Fibroblast of lung (primary cell): ENCODE measurements around the gene ISYNA1.

Experiments
- EZH2 ChIP-seq: IDR thresholded peaks from 2 replicates; pipeline ENCODE4 v1.5.1; 2012; ENCODE audit warnings: low read length, control low read depth, mild to moderate bottlenecking; ENCODE audit errors: missing control alignments
- TF ChIP-seq, protein P1 (sequence below), 2 donors: IDR thresholded peaks in 1 of 2; conservative IDR thresholded peaks in 1 of 2; 1 replicate in 1 of 2; 2 replicates in 1 of 2; pipeline ENCODE4 v1.5.1; 2011 to 2012; ENCODE audit warnings: low read length in 2 of 2, control low read depth in 1 of 2, inconsistent platforms in 1 of 2, low read depth in 1 of 2, mild to moderate bottlenecking in 1 of 2

- TF ChIP-seq, protein P1, sequence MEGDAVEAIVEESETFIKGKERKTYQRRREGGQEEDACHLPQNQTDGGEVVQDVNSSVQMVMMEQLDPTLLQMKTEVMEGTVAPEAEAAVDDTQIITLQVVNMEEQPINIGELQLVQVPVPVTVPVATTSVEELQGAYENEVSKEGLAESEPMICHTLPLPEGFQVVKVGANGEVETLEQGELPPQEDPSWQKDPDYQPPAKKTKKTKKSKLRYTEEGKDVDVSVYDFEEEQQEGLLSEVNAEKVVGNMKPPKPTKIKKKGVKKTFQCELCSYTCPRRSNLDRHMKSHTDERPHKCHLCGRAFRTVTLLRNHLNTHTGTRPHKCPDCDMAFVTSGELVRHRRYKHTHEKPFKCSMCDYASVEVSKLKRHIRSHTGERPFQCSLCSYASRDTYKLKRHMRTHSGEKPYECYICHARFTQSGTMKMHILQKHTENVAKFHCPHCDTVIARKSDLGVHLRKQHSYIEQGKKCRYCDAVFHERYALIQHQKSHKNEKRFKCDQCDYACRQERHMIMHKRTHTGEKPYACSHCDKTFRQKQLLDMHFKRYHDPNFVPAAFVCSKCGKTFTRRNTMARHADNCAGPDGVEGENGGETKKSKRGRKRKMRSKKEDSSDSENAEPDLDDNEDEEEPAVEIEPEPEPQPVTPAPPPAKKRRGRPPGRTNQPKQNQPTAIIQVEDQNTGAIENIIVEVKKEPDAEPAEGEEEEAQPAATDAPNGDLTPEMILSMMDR (conservative IDR thresholded peaks at IDR 0.05 in 1 of 2, IDR thresholded peaks at IDR 0.05 in 1 of 2; ENCODE audit: low read depth in 1 of 2, low read length in 2 of 2) = no peak
- TF ChIP-seq EZH2 = no peak
These were observed 19.3 kb downstream of the ISYNA1 start for GRCh38 chr19:18418483-18419194.
